ENCODE data around the gene MTURN. TPM values are rescaled to one million over a fixed set of nuclear protein-coding genes. Genes with fewer than 3 reads are reported as not detected.

The MTURN gene
- total RNA-seq, 1 donor from 2014 or later: 21.3 TPM

DNA sequence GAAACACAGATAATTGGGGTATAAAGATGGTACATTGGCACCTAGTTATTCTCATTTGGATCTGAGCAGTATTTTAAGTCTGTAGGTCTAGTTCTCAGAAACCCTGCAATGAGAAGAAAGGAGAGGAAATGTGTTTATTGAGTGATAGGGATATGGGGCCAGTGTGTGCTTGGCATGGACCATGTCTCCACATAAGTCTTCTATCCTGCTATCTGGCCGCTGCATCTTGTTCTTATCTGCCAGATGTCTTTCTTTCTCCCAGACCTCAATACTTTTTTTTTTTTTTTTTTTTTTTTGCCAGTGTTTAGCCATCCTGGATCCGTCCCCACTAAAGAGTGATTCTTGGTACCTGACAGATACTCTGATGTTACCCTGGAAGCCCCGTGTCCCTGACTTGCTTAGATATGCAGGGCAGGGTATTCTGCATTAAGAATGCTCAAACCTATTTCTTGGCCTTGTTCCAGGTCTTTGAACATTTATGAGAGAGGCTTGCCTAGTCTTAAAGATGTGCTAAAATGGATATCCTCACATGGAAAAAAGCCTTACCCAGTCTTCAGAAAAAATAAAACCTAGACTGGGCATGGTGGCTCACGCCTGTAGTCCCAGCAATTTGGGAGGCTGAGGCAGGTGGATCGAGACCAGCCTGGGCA is 10.0 kb downstream of the MTURN start:
- no peak for DNase-seq
- Histone ChIP-seq H3K27ac (replicated peaks) (no peak overlapping the region), H3K27me3 (ENCODE audit: low read depth) (no peaks in the 10 kb centered on the region), H3K4me1 (peaks cover 51% of the 10 kb centered on the region), H3K4me3 (no peak overlapping the region), H3K9me3 (replicated peaks) (no peaks in the 10 kb centered on the region), H3K36me3 (no peaks in the 10 kb centered on the region)
- TF ChIP-seq, protein P1, sequence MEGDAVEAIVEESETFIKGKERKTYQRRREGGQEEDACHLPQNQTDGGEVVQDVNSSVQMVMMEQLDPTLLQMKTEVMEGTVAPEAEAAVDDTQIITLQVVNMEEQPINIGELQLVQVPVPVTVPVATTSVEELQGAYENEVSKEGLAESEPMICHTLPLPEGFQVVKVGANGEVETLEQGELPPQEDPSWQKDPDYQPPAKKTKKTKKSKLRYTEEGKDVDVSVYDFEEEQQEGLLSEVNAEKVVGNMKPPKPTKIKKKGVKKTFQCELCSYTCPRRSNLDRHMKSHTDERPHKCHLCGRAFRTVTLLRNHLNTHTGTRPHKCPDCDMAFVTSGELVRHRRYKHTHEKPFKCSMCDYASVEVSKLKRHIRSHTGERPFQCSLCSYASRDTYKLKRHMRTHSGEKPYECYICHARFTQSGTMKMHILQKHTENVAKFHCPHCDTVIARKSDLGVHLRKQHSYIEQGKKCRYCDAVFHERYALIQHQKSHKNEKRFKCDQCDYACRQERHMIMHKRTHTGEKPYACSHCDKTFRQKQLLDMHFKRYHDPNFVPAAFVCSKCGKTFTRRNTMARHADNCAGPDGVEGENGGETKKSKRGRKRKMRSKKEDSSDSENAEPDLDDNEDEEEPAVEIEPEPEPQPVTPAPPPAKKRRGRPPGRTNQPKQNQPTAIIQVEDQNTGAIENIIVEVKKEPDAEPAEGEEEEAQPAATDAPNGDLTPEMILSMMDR (IDR thresholded peaks at IDR 0.05; ENCODE audit: borderline replicate concordance): no peak
- intact Hi-C loops (cut with micrococcal nuclease): no loop called here

DNA sequence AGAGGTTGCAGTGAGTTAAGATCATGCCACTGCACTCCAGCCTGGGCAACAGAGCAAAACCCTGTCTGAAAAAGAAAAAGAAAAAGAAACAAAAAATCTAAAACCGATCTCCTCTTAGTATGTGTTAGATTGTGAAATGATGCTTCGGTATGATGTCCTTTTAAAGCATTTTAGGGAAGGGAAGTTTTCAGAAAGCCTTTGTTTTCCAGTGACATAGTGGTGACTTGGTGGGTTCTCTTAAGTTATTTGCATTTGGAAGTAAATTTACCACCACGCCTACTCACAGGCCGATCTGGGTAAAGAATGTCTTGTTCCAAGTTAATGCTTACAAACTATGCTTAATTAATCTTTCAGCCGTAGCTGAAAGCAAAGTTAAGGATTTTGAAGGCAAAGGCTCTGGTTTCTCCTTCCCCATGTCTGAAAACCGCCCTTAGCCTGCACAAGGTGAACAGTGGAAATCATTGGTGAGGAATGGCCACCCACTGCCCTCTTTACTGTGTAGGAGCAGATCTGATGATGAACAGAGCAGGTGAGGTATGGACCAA is 10.7 kb downstream of the MTURN start:
- no peak overlapping the region for H3K27ac ChIP-seq (replicated peaks)
- no peak for DNase-seq
- TF ChIP-seq, protein P1 (IDR thresholded peaks at IDR 0.05; ENCODE audit: borderline replicate concordance): no peak
- peaks cover 1% of the 10 kb centered on the region for H3K36me3 ChIP-seq
- H3K27me3 ChIP-seq (ENCODE audit: low read depth): no peaks in the 10 kb centered on the region
- H3K4me1 ChIP-seq: peaks cover 49% of the 10 kb centered on the region
- no peaks in the 10 kb centered on the region for H3K9me3 ChIP-seq (replicated peaks)
- no peak overlapping the region for H3K4me3 ChIP-seq
- intact Hi-C loops (cut with micrococcal nuclease): no loop called here

DNA sequence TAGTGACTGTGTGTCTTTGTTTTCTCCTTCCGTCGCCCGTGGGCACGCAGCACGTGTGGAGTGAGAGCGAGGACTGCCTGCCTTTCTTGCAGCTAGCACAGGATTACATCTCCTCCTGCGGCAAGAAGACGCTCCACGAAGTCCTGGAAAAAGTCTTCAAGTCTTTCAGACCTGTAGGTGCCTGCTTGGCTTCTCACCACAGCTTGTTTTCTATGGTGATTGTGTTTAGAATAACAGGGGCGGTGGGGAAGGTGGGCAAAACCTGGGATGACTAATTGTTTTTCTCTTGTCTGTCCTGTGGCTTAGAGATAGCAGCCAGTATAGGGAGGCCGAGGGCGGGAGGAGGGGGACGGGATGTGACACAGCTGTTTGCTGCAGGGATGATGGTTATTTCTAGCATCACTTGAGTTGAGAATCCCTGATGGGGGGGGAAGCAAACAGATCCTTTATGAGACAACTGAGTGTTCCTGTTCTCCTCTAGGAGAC is 11.4 kb downstream of the MTURN start:
- TF ChIP-seq, protein P1 (IDR thresholded peaks at IDR 0.05; ENCODE audit: borderline replicate concordance): no peak
- Histone ChIP-seq H3K36me3 (peaks cover 8% of the 10 kb centered on the region), H3K4me3 (no peak overlapping the region), H3K27ac (replicated peaks) (no peak overlapping the region), H3K27me3 (ENCODE audit: low read depth) (no peaks in the 10 kb centered on the region), H3K9me3 (replicated peaks) (no peaks in the 10 kb centered on the region), H3K4me1 (peaks cover 52% of the 10 kb centered on the region)
- intact Hi-C loops (cut with micrococcal nuclease): no loop called here
- no peak for DNase-seq

DNA sequence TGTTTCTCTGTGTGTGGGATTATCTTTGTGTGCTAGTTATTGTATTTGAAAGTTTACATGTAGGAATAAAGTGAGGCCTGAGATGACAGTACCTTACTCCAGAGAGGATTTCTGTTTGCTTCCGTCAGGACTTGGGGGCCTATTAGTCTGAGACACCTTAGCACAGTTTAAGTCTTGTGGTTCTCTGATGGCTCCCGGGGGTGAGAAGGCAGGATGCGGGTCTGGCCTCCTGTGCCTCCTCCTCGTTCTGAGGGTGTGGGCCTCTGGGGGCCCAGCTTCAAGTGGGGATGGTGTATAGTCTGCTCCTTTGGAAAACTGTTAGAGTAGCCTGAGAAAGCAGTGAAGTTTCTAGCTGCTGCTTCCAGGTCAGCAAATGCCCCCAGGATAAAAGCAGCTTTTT is 12.4 kb downstream of the MTURN start:
- Histone ChIP-seq H3K4me3 (no peak overlapping the region), H3K4me1 (peaks cover 42% of the 10 kb centered on the region), H3K27ac (replicated peaks) (no peak overlapping the region), H3K9me3 (replicated peaks) (no peaks in the 10 kb centered on the region), H3K36me3 (peaks cover 13% of the 10 kb centered on the region), H3K27me3 (ENCODE audit: low read depth) (no peaks in the 10 kb centered on the region)
- intact Hi-C loops (cut with micrococcal nuclease): no loop called here
- TF ChIP-seq, protein P1 (IDR thresholded peaks at IDR 0.05; ENCODE audit: borderline replicate concordance): no peak
- no peak for DNase-seq

DNA sequence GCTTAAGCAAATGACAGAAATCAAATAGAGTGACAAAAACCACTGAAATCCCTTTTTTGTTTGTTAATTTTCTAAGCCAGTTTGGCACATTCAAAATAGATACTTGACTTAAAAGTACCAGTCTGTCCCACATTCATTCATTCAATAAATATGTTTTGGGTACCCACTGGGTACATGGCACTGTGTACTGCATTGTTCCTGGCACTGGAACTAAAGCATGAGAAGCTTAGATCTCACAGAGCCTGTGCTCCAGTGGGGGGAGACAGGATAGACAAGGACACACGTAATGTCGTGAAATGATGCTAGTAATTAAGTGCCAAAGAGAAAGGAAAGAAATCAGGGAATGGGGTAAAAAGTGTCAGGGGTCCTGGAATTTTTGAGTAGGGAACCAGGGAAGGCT is 13.0 kb downstream of the MTURN start:
- H3K27me3 ChIP-seq (ENCODE audit: low read depth): no peaks in the 10 kb centered on the region
- no peak overlapping the region for H3K4me3 ChIP-seq
- DNase-seq: no peak
- H3K27ac ChIP-seq (replicated peaks): no peak overlapping the region
- TF ChIP-seq, protein P1 (IDR thresholded peaks at IDR 0.05; ENCODE audit: borderline replicate concordance): no peak
- peaks cover 37% of the 10 kb centered on the region for H3K4me1 ChIP-seq
- no peaks in the 10 kb centered on the region for H3K9me3 ChIP-seq (replicated peaks)
- intact Hi-C loops (cut with micrococcal nuclease): no loop called here
- peaks cover 19% of the 10 kb centered on the region for H3K36me3 ChIP-seq
